ENCODE results near the gene GCAT. TPM values are rescaled to one million over a fixed set of nuclear protein-coding genes. Genes with fewer than 3 reads are reported as not detected.

The GCAT gene
- total and polyA plus RNA-seq, 10 of the 15 experiments (the other 5 are each of a cell fraction or from before 2014, with no cell fraction given): 0.95 to 34.3 (median 15.3) TPM

DNA sequence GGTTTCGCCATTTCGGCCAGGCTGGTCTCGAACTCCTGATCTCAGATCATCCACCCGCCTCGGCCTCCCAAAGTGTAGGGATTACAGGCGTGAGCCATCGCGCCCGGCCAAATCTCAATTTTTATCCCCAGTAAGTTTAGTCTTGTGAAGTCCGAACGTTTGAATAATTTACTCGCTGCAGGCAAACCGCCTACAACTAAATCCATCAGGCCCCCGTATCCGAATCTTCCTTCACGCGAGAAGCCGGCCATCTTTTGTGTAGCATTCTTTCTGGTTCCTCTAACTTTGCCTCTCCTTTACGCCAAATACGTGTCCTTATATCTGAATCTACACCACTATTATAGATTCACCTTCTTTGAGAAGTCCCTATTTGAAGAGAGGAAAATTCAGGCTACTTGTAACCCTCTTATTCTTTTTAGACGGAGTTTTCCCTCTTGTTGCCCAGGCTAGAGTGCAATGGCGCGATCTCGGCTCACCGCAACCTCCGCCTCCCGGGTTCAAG, 40.9 kb downstream of the GCAT start (continued):
- no peak for TF ChIP-seq LARP7 (IDR thresholded peaks at IDR 0.05)
- TF ChIP-seq, protein P1, sequence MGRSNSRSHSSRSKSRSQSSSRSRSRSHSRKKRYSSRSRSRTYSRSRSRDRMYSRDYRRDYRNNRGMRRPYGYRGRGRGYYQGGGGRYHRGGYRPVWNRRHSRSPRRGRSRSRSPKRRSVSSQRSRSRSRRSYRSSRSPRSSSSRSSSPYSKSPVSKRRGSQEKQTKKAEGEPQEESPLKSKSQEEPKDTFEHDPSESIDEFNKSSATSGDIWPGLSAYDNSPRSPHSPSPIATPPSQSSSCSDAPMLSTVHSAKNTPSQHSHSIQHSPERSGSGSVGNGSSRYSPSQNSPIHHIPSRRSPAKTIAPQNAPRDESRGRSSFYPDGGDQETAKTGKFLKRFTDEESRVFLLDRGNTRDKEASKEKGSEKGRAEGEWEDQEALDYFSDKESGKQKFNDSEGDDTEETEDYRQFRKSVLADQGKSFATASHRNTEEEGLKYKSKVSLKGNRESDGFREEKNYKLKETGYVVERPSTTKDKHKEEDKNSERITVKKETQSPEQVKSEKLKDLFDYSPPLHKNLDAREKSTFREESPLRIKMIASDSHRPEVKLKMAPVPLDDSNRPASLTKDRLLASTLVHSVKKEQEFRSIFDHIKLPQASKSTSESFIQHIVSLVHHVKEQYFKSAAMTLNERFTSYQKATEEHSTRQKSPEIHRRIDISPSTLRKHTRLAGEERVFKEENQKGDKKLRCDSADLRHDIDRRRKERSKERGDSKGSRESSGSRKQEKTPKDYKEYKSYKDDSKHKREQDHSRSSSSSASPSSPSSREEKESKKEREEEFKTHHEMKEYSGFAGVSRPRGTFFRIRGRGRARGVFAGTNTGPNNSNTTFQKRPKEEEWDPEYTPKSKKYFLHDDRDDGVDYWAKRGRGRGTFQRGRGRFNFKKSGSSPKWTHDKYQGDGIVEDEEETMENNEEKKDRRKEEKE (IDR thresholded peaks at IDR 0.05): no peak
- TF ChIP-seq, protein P2, sequence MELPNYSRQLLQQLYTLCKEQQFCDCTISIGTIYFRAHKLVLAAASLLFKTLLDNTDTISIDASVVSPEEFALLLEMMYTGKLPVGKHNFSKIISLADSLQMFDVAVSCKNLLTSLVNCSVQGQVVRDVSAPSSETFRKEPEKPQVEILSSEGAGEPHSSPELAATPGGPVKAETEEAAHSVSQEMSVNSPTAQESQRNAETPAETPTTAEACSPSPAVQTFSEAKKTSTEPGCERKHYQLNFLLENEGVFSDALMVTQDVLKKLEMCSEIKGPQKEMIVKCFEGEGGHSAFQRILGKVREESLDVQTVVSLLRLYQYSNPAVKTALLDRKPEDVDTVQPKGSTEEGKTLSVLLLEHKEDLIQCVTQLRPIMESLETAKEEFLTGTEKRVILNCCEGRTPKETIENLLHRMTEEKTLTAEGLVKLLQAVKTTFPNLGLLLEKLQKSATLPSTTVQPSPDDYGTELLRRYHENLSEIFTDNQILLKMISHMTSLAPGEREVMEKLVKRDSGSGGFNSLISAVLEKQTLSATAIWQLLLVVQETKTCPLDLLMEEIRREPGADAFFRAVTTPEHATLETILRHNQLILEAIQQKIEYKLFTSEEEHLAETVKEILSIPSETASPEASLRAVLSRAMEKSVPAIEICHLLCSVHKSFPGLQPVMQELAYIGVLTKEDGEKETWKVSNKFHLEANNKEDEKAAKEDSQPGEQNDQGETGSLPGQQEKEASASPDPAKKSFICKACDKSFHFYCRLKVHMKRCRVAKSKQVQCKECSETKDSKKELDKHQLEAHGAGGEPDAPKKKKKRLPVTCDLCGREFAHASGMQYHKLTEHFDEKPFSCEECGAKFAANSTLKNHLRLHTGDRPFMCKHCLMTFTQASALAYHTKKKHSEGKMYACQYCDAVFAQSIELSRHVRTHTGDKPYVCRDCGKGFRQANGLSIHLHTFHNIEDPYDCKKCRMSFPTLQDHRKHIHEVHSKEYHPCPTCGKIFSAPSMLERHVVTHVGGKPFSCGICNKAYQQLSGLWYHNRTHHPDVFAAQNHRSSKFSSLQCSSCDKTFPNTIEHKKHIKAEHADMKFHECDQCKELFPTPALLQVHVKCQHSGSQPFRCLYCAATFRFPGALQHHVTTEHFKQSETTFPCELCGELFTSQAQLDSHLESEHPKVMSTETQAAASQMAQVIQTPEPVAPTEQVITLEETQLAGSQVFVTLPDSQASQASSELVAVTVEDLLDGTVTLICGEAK (IDR thresholded peaks at IDR 0.05; ENCODE audit: borderline replicate concordance): no peak
- no peak for TF ChIP-seq ZNF217 (IDR thresholded peaks at IDR 0.05)
- TF ChIP-seq TARDBP (IDR thresholded peaks at IDR 0.05; ENCODE audit: borderline replicate concordance): no peak
- no peak for TF ChIP-seq ZSCAN29 (IDR thresholded peaks at IDR 0.05)
- TF ChIP-seq, protein P3, sequence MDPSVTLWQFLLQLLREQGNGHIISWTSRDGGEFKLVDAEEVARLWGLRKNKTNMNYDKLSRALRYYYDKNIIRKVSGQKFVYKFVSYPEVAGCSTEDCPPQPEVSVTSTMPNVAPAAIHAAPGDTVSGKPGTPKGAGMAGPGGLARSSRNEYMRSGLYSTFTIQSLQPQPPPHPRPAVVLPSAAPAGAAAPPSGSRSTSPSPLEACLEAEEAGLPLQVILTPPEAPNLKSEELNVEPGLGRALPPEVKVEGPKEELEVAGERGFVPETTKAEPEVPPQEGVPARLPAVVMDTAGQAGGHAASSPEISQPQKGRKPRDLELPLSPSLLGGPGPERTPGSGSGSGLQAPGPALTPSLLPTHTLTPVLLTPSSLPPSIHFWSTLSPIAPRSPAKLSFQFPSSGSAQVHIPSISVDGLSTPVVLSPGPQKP (IDR thresholded peaks at IDR 0.05; ENCODE audit: low read depth, low read length): no peak
- TF ChIP-seq, protein P4, sequence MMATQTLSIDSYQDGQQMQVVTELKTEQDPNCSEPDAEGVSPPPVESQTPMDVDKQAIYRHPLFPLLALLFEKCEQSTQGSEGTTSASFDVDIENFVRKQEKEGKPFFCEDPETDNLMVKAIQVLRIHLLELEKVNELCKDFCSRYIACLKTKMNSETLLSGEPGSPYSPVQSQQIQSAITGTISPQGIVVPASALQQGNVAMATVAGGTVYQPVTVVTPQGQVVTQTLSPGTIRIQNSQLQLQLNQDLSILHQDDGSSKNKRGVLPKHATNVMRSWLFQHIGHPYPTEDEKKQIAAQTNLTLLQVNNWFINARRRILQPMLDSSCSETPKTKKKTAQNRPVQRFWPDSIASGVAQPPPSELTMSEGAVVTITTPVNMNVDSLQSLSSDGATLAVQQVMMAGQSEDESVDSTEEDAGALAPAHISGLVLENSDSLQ (IDR thresholded peaks at IDR 0.05): no peak
- TF ChIP-seq POU2F2 (IDR thresholded peaks at IDR 0.05; ENCODE audit: borderline replicate concordance, low read depth, low read length): peak; percentile 34; the same call in 1 of the 3 replicates
- no peak for TF ChIP-seq YBX1 (IDR thresholded peaks at IDR 0.05)
- no peak for TF ChIP-seq MEF2B (IDR thresholded peaks at IDR 0.05; ENCODE audit: partially characterized antibody, poor library complexity, severe bottlenecking)
- no peak for TF ChIP-seq SREBF2 (IDR thresholded peaks at IDR 0.05; ENCODE audit: low read length)
- TF ChIP-seq, protein P5, sequence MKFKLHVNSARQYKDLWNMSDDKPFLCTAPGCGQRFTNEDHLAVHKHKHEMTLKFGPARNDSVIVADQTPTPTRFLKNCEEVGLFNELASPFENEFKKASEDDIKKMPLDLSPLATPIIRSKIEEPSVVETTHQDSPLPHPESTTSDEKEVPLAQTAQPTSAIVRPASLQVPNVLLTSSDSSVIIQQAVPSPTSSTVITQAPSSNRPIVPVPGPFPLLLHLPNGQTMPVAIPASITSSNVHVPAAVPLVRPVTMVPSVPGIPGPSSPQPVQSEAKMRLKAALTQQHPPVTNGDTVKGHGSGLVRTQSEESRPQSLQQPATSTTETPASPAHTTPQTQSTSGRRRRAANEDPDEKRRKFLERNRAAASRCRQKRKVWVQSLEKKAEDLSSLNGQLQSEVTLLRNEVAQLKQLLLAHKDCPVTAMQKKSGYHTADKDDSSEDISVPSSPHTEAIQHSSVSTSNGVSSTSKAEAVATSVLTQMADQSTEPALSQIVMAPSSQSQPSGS (IDR thresholded peaks at IDR 0.05; ENCODE audit: low read length): no peak
- no peak for TF ChIP-seq NBN (IDR thresholded peaks at IDR 0.05)
- TF ChIP-seq, protein P6, sequence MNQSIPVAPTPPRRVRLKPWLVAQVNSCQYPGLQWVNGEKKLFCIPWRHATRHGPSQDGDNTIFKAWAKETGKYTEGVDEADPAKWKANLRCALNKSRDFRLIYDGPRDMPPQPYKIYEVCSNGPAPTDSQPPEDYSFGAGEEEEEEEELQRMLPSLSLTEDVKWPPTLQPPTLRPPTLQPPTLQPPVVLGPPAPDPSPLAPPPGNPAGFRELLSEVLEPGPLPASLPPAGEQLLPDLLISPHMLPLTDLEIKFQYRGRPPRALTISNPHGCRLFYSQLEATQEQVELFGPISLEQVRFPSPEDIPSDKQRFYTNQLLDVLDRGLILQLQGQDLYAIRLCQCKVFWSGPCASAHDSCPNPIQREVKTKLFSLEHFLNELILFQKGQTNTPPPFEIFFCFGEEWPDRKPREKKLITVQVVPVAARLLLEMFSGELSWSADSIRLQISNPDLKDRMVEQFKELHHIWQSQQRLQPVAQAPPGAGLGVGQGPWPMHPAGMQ (IDR thresholded peaks at IDR 0.05; ENCODE audit: borderline replicate concordance): no peak
- TF ChIP-seq, protein P7, sequence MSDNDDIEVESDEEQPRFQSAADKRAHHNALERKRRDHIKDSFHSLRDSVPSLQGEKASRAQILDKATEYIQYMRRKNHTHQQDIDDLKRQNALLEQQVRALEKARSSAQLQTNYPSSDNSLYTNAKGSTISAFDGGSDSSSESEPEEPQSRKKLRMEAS (IDR thresholded peaks at IDR 0.05; ENCODE audit: low read depth, low read length): no peak
- no peak for TF ChIP-seq CREM (IDR thresholded peaks at IDR 0.05; ENCODE audit: low read depth)
- peak; percentile 30 for TF ChIP-seq RUNX3 (IDR thresholded peaks at IDR 0.05; ENCODE audit: low read length)
- TF ChIP-seq BRCA1 (IDR thresholded peaks at IDR 0.05; ENCODE audit: low read depth, low read length): peak; percentile 65

All from GM12878 (cell line).